ENCODE measurements around the gene C9orf43.

- no peak for TF ChIP-seq POLR2A (IDR thresholded peaks at IDR 0.05)
- TF ChIP-seq CTCF (IDR thresholded peaks at IDR 0.05) = peak; percentile 51 to 69 (median 66)
Observed at GRCh38 chr9:113446323-113446740, 35.8 kb downstream of the C9orf43 start.

Measured in testis (tissue), 2 donors.